K562 (cell line): Measurements from ENCODE around the gene OSBPL7. TPM values are rescaled to one million over a fixed set of nuclear protein-coding genes. Genes with fewer than 3 reads are reported as not detected.

ENCODE experiments used
- C11orf30 ChIP-seq: fragments of 450-650 bp; IDR thresholded peaks from 2 replicates; pipeline ENCODE4 v1.6.1; 2016; ENCODE audit warnings: low read depth, mild to moderate bottlenecking
- DPF2 ChIP-seq: fragments of 450-650 bp; IDR thresholded peaks from 2 replicates; pipeline ENCODE4 v1.6.1; 2016
- ELF2 ChIP-seq: fragments of 250-450 bp; sonication (Bioruptor Pico); IDR thresholded peaks from 2 replicates; pipeline ENCODE4 v1.5.0; 2021; ENCODE audit warnings: mild to moderate bottlenecking
- GABPB1 ChIP-seq: sonication (generic); formaldehyde crosslinking; IDR thresholded peaks from 2 replicates; pipeline ENCODE4 v1.8.0; 2022; ENCODE audit warnings: mild to moderate bottlenecking, missing genetic modification reagents
- HDAC1 ChIP-seq, 2 experiments: fragments of 450-650 bp; IDR thresholded peaks; 2 replicates each; pipeline ENCODE4 v1.6.1; 2016 to 2017; ENCODE audit warnings: inconsistent platforms in 1 of 2, mild to moderate bottlenecking in 1 of 2, moderate library complexity in 1 of 2
- MEIS2 ChIP-seq: fragments of 450-650 bp; IDR thresholded peaks from 2 replicates; pipeline ENCODE4 v1.6.1; 2014; ENCODE audit warnings: mild to moderate bottlenecking; ENCODE audit not compliant: partially characterized antibody
- NCOA6 ChIP-seq: fragments of 450-650 bp; IDR thresholded peaks from 2 replicates; pipeline ENCODE4 v1.6.1; 2017; ENCODE audit warnings: mild to moderate bottlenecking
- PKNOX1 ChIP-seq: fragments of 450-650 bp; IDR thresholded peaks from 2 replicates; pipeline ENCODE4 v1.6.1; 2016
- POLR2B ChIP-seq: fragments of 450-650 bp; IDR thresholded peaks from 2 replicates; pipeline ENCODE4 v1.6.1; 2018; ENCODE audit warnings: low read depth; ENCODE audit not compliant: partially characterized antibody
- PTTG1 ChIP-seq: fragments of 450-650 bp; IDR thresholded peaks from 2 replicates; pipeline ENCODE4 v1.6.1; 2016; ENCODE audit warnings: low read depth, mild to moderate bottlenecking, missing genetic modification characterization, missing compliant biosample characterization
- RBBP5 ChIP-seq: fragments of 200-600 bp; sonication (generic); IDR thresholded peaks from 2 replicates; pipeline ENCODE4 v1.6.1; 2012; ENCODE audit warnings: borderline replicate concordance, mild to moderate bottlenecking, low read length, control low read depth, inconsistent platforms; ENCODE audit not compliant: insufficient read depth, poor library complexity, severe bottlenecking
- SRF ChIP-seq, 2 experiments: fragments of 250-450, 450-650 bp in 1 of 2; sonication (Bioruptor Pico) in 1 of 2; sonication (generic) in 1 of 2; formaldehyde crosslinking; IDR thresholded peaks; 2 replicates each; pipeline versions ENCODE4 v1.5.0 to v1.5.1; 2020 to 2022; ENCODE audit warnings: mild to moderate bottlenecking in 1 of 2, missing genetic modification reagents in 1 of 2
- TAF7 ChIP-seq: fragments of 450-650 bp; IDR thresholded peaks from 2 replicates; pipeline ENCODE4 v1.6.1; 2016; ENCODE audit warnings: missing genetic modification characterization, missing compliant biosample characterization
- TRIM24 ChIP-seq, 2 experiments: fragments of 450-650 bp; IDR thresholded peaks; 2 replicates each; pipeline ENCODE4 v1.6.1; 2016
- TRIM28 ChIP-seq: fragments of 450-650 bp; IDR thresholded peaks from 2 replicates; pipeline ENCODE4 v1.6.1; 2017
- ZBTB7A ChIP-seq: IDR thresholded peaks from 2 replicates; pipeline ENCODE4 v1.6.1; 2011; ENCODE audit warnings: low read depth, mild to moderate bottlenecking, low read length, moderate library complexity, borderline replicate concordance; ENCODE audit not compliant: control insufficient read depth
- polyA plus RNA-seq, 8 experiments: library from polyadenylated mRNA; depleted of rRNA in 4 of 8; stranded (reverse) in 5 of 8; unstranded in 3 of 8; fragments of >200 nt; fragmentation: Nextera tagmentation in 2 of 8; fragmentation: Illumina TruSeq in 1 of 8; extraction: Ambion mirVana in 2 of 8; extraction: Trizol in 1 of 8; gene quantifications; 2 replicates each; pipeline versions ENCODE4 v1.2.1 to v1.2.3, GENCODE V29; 2011 to 2014; ENCODE audit warnings: inconsistent platforms in 1 of 8, missing spikeins in 1 of 8
- total RNA-seq, 7 experiments: library from RNA; depleted of rRNA in 6 of 7; stranded (reverse); fragments of >200 nt in 6 of 7; fragmentation: Illumina TruSeq in 2 of 7; extraction: Trizol in 2 of 7; gene quantifications; 2 replicates each; pipeline versions ENCODE4 v1.2.1 to v1.2.3, GENCODE V29; 2011 to 2021; ENCODE audit warnings: low replicate concordance in 1 of 7
- TF ChIP-seq, protein P1 (sequence below): fragments of 450-650 bp; IDR thresholded peaks from 2 replicates; pipeline ENCODE4 v1.7.1; 2018; ENCODE audit warnings: mild to moderate bottlenecking, low read depth; ENCODE audit not compliant: partially characterized antibody
- TF ChIP-seq, protein P2 (sequence below): fragments of 450-650 bp; IDR thresholded peaks from 2 replicates; pipeline ENCODE4 v1.6.1; 2018; ENCODE audit not compliant: partially characterized antibody

The OSBPL7 gene
- total and polyA plus RNA-seq, 9 of the 15 experiments (the other 6 are each of a cell fraction or from before 2014, with no cell fraction given): 0.32 to 11.9 (median 5.8) TPM

DNA sequence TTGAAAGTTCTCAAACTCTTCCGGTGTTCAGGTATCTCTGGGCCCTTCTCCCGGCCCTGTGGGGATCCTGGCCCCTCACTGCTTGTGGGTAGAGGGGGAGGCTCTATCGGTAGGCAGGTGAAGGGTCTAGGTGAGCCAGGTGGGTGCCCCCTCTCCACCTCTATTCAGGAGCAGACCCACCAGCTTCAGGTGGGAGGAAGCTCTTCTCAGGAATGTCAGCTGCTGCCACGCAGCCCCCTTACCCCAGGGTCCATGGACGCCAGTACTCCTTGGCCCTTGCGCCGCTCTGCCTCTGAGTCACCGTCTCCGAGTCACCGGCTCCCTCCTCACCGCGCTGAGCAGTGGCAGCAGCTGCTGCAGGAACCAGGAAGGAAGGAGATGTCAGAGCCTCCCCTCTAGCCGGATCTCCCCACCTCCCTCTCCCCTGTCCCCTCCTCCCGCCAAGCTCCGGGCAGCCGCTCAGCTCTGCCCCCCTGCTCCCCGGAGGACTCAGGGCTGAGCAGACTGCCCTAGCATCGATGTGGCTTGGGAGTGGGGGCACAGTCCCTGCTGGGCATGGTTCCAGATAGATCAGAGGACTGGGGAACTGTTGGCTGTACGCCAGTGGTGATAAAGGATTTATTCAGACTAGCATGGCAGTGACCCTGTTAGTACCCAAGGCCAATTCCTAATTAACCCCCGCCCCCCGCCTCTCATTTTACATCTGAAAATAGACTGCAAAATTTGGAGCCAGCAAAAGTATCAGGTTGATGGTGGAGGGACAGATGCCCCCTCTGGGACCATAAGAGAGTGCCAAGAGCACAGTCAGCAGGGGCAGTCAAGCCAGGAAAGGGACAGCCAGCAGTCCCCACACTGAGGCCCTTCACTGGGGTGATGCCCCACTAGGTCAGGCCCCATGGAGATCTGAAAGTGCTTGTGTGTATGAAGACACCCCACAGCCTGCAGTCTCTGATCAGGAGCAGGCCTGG is at the start of gene OSBPL7 (continued):
- TF ChIP-seq, protein P1, sequence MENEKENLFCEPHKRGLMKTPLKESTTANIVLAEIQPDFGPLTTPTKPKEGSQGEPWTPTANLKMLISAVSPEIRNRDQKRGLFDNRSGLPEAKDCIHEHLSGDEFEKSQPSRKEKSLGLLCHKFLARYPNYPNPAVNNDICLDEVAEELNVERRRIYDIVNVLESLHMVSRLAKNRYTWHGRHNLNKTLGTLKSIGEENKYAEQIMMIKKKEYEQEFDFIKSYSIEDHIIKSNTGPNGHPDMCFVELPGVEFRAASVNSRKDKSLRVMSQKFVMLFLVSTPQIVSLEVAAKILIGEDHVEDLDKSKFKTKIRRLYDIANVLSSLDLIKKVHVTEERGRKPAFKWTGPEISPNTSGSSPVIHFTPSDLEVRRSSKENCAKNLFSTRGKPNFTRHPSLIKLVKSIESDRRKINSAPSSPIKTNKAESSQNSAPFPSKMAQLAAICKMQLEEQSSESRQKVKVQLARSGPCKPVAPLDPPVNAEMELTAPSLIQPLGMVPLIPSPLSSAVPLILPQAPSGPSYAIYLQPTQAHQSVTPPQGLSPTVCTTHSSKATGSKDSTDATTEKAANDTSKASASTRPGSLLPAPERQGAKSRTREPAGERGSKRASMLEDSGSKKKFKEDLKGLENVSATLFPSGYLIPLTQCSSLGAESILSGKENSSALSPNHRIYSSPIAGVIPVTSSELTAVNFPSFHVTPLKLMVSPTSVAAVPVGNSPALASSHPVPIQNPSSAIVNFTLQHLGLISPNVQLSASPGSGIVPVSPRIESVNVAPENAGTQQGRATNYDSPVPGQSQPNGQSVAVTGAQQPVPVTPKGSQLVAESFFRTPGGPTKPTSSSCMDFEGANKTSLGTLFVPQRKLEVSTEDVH: peak; percentile 86
- 0 out of 4 replicates have a peak, but pooled peaks of 1 of the 2 experiments have one; percentile 43 for TF ChIP-seq TRIM24 (IDR thresholded peaks at IDR 0.05)
- TF ChIP-seq TRIM28: 0 out of 2 replicates have a peak, but pooled peaks have one; percentile 17
- TF ChIP-seq SRF (CRISPR knock-in tag; IDR thresholded peaks at IDR 0.05): peak in 1 of 2 experiments; percentile 64; a peak in 1 of 4 replicates
- TF ChIP-seq, protein P2, sequence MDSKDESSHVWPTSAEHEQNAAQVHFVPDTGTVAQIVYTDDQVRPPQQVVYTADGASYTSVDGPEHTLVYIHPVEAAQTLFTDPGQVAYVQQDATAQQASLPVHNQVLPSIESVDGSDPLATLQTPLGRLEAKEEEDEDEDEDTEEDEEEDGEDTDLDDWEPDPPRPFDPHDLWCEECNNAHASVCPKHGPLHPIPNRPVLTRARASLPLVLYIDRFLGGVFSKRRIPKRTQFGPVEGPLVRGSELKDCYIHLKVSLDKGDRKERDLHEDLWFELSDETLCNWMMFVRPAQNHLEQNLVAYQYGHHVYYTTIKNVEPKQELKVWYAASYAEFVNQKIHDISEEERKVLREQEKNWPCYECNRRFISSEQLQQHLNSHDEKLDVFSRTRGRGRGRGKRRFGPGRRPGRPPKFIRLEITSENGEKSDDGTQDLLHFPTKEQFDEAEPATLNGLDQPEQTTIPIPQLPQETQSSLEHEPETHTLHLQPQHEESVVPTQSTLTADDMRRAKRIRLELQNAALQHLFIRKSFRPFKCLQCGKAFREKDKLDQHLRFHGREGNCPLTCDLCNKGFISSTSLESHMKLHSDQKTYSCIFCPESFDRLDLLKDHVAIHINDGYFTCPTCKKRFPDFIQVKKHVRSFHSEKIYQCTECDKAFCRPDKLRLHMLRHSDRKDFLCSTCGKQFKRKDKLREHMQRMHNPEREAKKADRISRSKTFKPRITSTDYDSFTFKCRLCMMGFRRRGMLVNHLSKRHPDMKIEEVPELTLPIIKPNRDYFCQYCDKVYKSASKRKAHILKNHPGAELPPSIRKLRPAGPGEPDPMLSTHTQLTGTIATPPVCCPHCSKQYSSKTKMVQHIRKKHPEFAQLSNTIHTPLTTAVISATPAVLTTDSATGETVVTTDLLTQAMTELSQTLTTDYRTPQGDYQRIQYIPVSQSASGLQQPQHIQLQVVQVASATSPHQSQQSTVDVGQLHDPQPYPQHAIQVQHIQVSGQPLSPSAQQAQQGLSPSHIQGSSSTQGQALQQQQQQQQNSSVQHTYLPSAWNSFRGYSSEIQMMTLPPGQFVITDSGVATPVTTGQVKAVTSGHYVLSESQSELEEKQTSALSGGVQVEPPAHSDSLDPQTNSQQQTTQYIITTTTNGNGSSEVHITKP: peak; percentile 45
- peak; percentile 69 for TF ChIP-seq GABPB1 (CRISPR knock-in tag)
- TF ChIP-seq POLR2B: peak; percentile 74
- peak; percentile 58 for TF ChIP-seq C11orf30
- no peak for TF ChIP-seq PTTG1
- peak; percentile 29 for TF ChIP-seq RBBP5
- no peak for TF ChIP-seq NCOA6
- peak; percentile 48 for TF ChIP-seq MEIS2
- peak; percentile 91 for TF ChIP-seq ZBTB7A
- TF ChIP-seq TAF7 (tag): peak; percentile 6; the same call in 1 of the 2 replicates
- peak in 1 of 2 experiments; percentile 93; a peak in 2 of 4 replicates for TF ChIP-seq HDAC1 (IDR thresholded peaks at IDR 0.05)
- peak; percentile 77 for TF ChIP-seq DPF2
- peak; percentile 55; the same call in 1 of the 2 replicates for TF ChIP-seq ELF2 (CRISPR knock-in tag)
- TF ChIP-seq PKNOX1: peak; percentile 81
